ENCODE data around the gene PPP3CB.

Gene PPP3CB

GRCh38 chr10:73506074-73506473 is 10.2 kb upstream of the PPP3CB start:
- no peak overlapping the region for H3K9ac ChIP-seq (ENCODE audit: low read length)
- no peaks in the 10 kb centered on the region for H3K79me2 ChIP-seq (ENCODE audit: insufficient read depth, low read length)
- no peak overlapping the region for H3K27ac ChIP-seq (ENCODE audit: low read depth, low read length)
- no peak overlapping the region for H3K4me3 ChIP-seq (ENCODE audit: insufficient read depth, low read length, poor library complexity, severe bottlenecking)
- H4K20me1 ChIP-seq (ENCODE audit: low read depth, low read length) = no peaks in the 10 kb centered on the region
- H3K36me3 ChIP-seq (ENCODE audit: low read length) = no peaks in the 10 kb centered on the region
- H3K9me2 ChIP-seq (replicated peaks; ENCODE audit: insufficient read depth, low read length) = no peaks in the 10 kb centered on the region
- H3F3A ChIP-seq (ENCODE audit: insufficient read depth) = no peaks in the 10 kb centered on the region
- no peak overlapping the region for H2AFZ ChIP-seq (ENCODE audit: low read depth, low read length, severe bottlenecking)
- H3K9me3 ChIP-seq (ENCODE audit: insufficient read depth, low read length) = no peaks in the 10 kb centered on the region
- H3K27me3 ChIP-seq (ENCODE audit: low read length) = no peaks in the 10 kb centered on the region
- no peak overlapping the region for H3K4me2 ChIP-seq (ENCODE audit: low read depth, low read length, poor library complexity, severe bottlenecking)
- TF ChIP-seq EZH2phosphoT487 (conservative IDR thresholded peaks at IDR 0.05; ENCODE audit: low read length) = no peak
- TF ChIP-seq, protein P1, sequence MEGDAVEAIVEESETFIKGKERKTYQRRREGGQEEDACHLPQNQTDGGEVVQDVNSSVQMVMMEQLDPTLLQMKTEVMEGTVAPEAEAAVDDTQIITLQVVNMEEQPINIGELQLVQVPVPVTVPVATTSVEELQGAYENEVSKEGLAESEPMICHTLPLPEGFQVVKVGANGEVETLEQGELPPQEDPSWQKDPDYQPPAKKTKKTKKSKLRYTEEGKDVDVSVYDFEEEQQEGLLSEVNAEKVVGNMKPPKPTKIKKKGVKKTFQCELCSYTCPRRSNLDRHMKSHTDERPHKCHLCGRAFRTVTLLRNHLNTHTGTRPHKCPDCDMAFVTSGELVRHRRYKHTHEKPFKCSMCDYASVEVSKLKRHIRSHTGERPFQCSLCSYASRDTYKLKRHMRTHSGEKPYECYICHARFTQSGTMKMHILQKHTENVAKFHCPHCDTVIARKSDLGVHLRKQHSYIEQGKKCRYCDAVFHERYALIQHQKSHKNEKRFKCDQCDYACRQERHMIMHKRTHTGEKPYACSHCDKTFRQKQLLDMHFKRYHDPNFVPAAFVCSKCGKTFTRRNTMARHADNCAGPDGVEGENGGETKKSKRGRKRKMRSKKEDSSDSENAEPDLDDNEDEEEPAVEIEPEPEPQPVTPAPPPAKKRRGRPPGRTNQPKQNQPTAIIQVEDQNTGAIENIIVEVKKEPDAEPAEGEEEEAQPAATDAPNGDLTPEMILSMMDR (IDR thresholded peaks at IDR 0.05; ENCODE audit: insufficient read depth, low read length, poor library complexity, severe bottlenecking) = no peak

- Histone ChIP-seq H3K4me3 (ENCODE audit: insufficient read depth, low read length, poor library complexity, severe bottlenecking) (no peak overlapping the region), H3K9me3 (ENCODE audit: insufficient read depth, low read length) (no peaks in the 10 kb centered on the region), H3K27me3 (ENCODE audit: low read length) (no peaks in the 10 kb centered on the region), H3K27ac (ENCODE audit: low read depth, low read length) (no peak overlapping the region), H3K36me3 (ENCODE audit: low read length) (no peaks in the 10 kb centered on the region), H2AFZ (ENCODE audit: low read depth, low read length, severe bottlenecking) (no peak overlapping the region), H3K4me2 (ENCODE audit: low read depth, low read length, poor library complexity, severe bottlenecking) (no peak overlapping the region), H3K79me2 (ENCODE audit: insufficient read depth, low read length) (no peaks in the 10 kb centered on the region), H4K20me1 (ENCODE audit: low read depth, low read length) (no peaks in the 10 kb centered on the region), H3K9ac (ENCODE audit: low read length) (no peak overlapping the region), H3K9me2 (replicated peaks; ENCODE audit: insufficient read depth, low read length) (no peaks in the 10 kb centered on the region), H3F3A (ENCODE audit: insufficient read depth) (no peaks in the 10 kb centered on the region)
- TF ChIP-seq, protein P1 (IDR thresholded peaks at IDR 0.05; ENCODE audit: insufficient read depth, low read length, poor library complexity, severe bottlenecking) = no peak
- TF ChIP-seq EZH2phosphoT487 (conservative IDR thresholded peaks at IDR 0.05; ENCODE audit: low read length) = no peak
These were observed 7.2 kb upstream of the PPP3CB start for GRCh38 chr10:73503037-73503436.

DNA sequence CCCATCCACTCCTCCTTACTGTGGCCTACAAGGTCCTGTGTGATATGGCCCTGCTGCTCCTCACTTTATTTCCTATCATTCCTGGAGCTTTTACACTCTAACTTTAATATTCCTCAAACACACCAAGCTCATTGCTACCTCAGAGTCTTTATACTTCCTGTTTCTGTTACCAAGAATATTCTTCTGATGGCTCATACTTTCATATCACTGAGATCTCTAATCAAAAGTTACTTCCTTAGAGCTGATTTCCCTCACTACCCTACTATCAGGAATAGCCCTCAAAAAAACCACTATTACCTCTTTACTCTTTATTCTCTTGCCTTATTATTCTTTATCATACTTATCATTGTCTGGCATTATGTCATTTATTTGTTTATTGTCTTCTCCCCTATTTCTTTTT is 5.8 kb upstream of the PPP3CB start:
- no peaks in the 10 kb centered on the region for H3F3A ChIP-seq (ENCODE audit: insufficient read depth)
- TF ChIP-seq EZH2phosphoT487 (conservative IDR thresholded peaks at IDR 0.05; ENCODE audit: low read length) = no peak
- TF ChIP-seq, protein P1 (IDR thresholded peaks at IDR 0.05; ENCODE audit: insufficient read depth, low read length, poor library complexity, severe bottlenecking) = no peak
- H3K27me3 ChIP-seq (ENCODE audit: low read length) = no peaks in the 10 kb centered on the region
- no peak overlapping the region for H3K27ac ChIP-seq (ENCODE audit: low read depth, low read length)
- H3K36me3 ChIP-seq (ENCODE audit: low read length) = no peaks in the 10 kb centered on the region
- H3K9ac ChIP-seq (ENCODE audit: low read length) = no peak overlapping the region
- H3K4me3 ChIP-seq (ENCODE audit: insufficient read depth, low read length, poor library complexity, severe bottlenecking) = no peak overlapping the region
- no peaks in the 10 kb centered on the region for H3K9me3 ChIP-seq (ENCODE audit: insufficient read depth, low read length)
- H3K4me2 ChIP-seq (ENCODE audit: low read depth, low read length, poor library complexity, severe bottlenecking) = no peak overlapping the region
- H2AFZ ChIP-seq (ENCODE audit: low read depth, low read length, severe bottlenecking) = no peak overlapping the region
- no peaks in the 10 kb centered on the region for H3K9me2 ChIP-seq (replicated peaks; ENCODE audit: insufficient read depth, low read length)
- no peaks in the 10 kb centered on the region for H3K79me2 ChIP-seq (ENCODE audit: insufficient read depth, low read length)
- H4K20me1 ChIP-seq (ENCODE audit: low read depth, low read length) = no peaks in the 10 kb centered on the region
